ENCODE data around the gene FAM72A. TPM values are rescaled to one million over a fixed set of nuclear protein-coding genes. Genes with fewer than 3 reads are reported as not detected.
"Not testable (repeated sequence)": the region's sequence is repeated elsewhere in the genome, so short reads cannot be mapped to it uniquely, and the experiment has no call there.

FAM72A gene
- total RNA-seq, 1 donor from 2014 or later: 34.0 TPM

DNA sequence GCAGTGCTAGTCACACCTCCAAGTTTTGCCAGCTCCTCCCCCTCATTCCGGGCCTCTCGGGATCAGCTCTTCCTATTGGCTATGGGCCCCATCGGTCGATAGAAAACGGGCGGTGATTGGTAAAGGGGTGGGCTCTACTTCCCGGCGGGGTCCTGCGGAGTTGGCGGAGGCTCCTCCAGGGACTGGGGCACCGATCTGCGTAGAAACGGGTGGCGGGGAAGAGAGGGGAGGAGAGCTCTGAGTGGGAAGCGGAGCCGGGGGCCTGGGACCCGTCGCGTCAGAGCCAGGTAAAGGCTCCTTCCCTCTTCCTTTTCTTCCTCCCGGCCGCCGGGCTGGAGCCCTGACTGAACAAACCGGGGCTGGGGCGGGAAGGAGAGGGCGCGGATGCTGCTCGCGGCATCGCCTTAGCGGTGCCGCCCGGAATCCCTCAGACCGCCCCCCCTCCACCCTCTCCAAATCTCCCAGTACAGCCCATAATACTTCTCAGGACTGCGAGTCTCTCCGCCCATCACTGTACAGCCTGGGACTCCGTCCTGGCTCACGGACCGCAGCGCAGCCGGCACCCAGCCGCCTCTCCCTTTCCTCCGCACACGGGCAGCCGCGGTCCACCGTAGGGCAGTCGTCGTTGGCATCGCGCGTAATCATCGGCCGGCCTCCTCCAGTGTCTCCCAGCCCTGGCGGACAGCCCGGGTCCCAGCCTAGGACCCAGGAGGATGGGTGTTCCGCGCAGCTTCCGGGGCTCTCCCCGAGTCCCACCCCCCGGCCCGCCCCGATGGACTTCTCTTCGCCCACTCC, 922 bp upstream of the FAM72A start, which contains the start of gene SRGAP2:
TSS of gene SRGAP2 (plus strand) at position 178 of the 795 bp plus-strand sequence. CDS start 2,430 bp downstream, outside the sequence.
- DNase-seq (ENCODE audit: low spot score): peak; percentile 63
- peak within 1 kb of the TSS; percentile 79 for H3K4me3 Mint-ChIP-seq
- intact Hi-C loops (cut with micrococcal nuclease); H3K4me1 Mint-ChIP-seq (ENCODE audit: low read depth); H3K27me3 Mint-ChIP-seq (ENCODE audit: insufficient read depth); H3K36me3 Mint-ChIP-seq (ENCODE audit: low read depth); H3K9me3 Mint-ChIP-seq: not testable (repeated sequence)
- H3K27ac Mint-ChIP-seq: peak within 1 kb of the TSS; percentile 89

DNA sequence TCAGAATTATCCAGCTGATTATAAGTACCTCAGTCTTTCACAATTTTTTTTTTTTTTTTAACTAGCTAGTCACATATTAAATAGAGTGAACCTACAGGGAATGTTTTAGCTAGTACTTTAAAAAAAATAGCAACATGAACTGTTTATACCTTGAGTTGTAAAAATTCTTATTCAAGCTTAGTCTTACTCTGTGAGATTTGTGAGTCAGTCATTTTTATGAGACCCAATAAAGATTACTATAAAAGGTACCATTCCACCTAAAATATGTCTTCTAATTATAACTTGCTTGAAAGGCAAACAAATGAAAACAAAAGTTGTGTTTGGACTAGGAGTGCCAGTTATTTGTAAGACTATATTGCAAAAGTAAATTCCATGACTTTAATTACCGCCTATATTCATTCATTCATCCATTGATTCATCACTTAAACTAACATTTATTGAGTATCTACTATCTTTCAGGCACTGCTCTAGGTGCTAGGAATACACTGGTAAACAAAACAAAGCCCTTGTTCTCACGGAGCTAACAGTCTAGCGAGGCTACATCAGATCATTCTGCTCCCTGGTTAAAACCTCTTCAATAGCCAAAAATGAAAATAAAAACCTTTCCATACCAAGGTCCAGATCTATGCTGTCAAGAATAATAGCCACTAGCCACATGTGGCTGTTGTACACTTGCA, 5.8 kb downstream of the FAM72A start:
- H3K4me1 Mint-ChIP-seq (ENCODE audit: low read depth); H3K27ac Mint-ChIP-seq; H3K36me3 Mint-ChIP-seq (ENCODE audit: low read depth); H3K9me3 Mint-ChIP-seq; H3K27me3 Mint-ChIP-seq (ENCODE audit: insufficient read depth); H3K4me3 Mint-ChIP-seq; intact Hi-C loops (cut with micrococcal nuclease); DNase-seq (ENCODE audit: low spot score): not testable (repeated sequence)

DNA sequence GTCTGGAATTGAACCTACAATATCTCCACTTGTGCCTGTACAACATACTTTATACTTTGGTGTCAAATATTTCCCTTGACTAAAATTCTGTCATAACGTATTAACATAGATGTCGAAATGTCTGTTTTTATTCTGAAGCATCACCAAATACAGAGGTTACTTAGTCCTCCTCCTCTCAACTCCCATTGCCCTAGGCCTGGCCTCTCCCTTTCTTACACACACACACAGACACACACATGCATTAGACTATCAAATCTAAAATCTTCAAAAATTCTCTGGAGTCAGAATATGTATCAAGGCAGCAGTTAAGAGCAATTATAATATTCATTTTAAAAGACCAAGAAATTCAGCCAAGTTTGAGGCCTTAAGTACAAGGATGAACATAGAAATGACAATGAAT, 7.5 kb downstream of the FAM72A start:
- intact Hi-C loops (cut with micrococcal nuclease); H3K9me3 Mint-ChIP-seq; H3K4me3 Mint-ChIP-seq; H3K4me1 Mint-ChIP-seq (ENCODE audit: low read depth); DNase-seq (ENCODE audit: low spot score); H3K36me3 Mint-ChIP-seq (ENCODE audit: low read depth); H3K27me3 Mint-ChIP-seq (ENCODE audit: insufficient read depth); H3K27ac Mint-ChIP-seq: not testable (repeated sequence)

DNA sequence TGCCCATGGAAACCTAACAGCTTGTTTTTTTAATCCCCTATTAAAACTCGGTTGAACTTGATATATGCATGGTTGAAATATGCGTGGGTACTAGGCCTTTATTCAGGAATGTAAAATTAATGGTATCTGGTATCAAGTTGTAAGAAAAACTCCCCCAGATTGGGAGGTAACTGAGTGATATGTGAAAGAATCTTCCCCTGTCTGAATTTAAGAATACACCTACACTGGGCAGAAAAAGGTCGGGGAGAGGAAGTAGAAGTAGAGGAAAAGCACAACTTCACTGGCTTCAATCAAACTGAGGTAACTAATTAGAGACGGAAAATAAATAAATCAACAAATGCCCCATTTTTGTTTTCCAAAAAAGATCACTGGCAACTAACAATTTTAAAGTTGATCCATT, 15.8 kb downstream of the FAM72A start:
- H3K27ac Mint-ChIP-seq; H3K27me3 Mint-ChIP-seq (ENCODE audit: insufficient read depth); H3K4me1 Mint-ChIP-seq (ENCODE audit: low read depth); H3K4me3 Mint-ChIP-seq; H3K9me3 Mint-ChIP-seq; intact Hi-C loops (cut with micrococcal nuclease); DNase-seq (ENCODE audit: low spot score); H3K36me3 Mint-ChIP-seq (ENCODE audit: low read depth): not testable (repeated sequence)

DNA sequence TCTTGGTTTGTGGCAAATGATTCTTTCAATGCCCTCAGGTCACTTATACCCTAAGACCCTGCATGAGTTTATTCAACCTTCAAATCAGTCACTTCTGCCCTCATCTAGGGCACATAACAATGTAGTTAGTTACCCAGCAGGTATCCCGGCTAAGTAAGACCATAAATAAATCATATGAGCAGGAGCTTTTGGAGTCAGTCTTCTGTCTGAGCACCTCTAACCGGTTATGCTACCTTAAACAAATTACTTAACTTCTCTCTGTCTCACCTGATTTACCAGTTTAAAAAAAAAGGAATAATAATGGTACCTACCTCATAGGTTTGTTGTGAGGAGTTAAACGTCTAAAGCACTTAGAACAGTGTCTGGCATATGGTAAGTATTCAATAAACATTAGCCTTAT, 16.9 kb downstream of the FAM72A start:
- H3K27ac Mint-ChIP-seq; H3K9me3 Mint-ChIP-seq; H3K27me3 Mint-ChIP-seq (ENCODE audit: insufficient read depth); H3K36me3 Mint-ChIP-seq (ENCODE audit: low read depth); H3K4me3 Mint-ChIP-seq; H3K4me1 Mint-ChIP-seq (ENCODE audit: low read depth); intact Hi-C loops (cut with micrococcal nuclease); DNase-seq (ENCODE audit: low spot score): not testable (repeated sequence)

DNA sequence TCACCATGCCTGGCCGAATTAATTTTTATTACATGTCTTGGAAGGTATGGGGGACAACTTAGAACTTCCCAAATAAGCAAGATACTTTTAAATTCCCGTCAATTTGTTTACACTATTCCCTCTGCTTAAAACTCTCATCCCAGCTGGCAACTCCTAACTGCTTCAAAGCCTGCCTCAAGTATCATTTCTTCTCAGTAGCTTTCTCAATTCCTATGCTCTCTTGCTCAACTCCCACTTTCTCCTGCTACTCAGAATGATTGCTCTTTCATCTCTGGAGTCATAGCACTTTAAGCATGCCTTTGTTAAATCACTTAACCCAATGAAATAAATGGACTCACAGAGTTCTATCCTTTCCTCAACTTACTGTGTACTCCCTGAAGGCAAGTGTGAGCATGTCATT, 18.9 kb downstream of the FAM72A start:
- intact Hi-C loops (cut with micrococcal nuclease); H3K4me1 Mint-ChIP-seq (ENCODE audit: low read depth); H3K27ac Mint-ChIP-seq; H3K27me3 Mint-ChIP-seq (ENCODE audit: insufficient read depth); DNase-seq (ENCODE audit: low spot score); H3K36me3 Mint-ChIP-seq (ENCODE audit: low read depth); H3K4me3 Mint-ChIP-seq; H3K9me3 Mint-ChIP-seq: not testable (repeated sequence)

DNA sequence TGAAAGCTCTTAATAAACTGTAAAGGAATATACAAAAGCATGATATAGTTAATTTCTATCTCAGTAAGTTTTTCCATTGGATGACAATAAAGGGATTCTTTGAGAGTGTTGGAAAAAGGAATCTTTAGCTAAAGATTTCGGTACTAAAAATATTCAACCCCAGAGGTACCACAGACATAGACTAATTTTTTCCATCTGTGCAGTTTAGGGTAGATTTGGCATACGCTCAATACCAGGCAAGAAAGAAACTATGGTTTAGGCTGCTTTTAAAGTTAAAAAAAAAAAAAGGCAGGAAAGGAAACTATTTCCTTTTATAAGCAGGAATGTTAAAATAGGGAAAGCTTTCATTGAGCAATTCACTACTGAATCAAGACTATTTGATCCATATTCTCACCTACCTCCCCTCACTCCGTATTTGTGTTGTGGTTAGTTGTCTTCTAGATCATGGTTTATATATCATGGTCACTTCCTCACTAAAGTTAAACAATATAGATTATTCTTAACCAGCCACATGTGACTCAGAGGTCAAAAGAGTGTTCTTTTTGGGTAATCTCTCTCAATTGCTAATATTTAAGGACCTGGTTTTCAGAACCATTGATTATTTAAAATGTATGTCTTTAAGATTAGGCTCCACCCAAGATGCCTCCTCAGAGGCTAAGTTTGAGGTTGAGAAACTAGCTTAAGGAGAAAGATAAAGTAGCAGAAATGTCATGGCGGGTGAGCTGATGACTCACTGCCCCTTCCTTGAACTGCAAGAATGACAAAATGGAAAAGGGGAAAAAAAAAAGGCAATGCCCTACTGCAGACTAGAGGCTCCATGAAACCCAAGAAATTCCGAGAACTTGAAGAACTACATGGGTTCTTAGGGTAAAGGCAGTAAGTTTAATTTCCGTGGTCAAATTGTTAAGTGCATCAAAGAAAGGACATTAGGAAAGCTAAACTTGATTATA, 20.0 kb downstream of the FAM72A start:
- not testable (repeated sequence) for H3K4me3 Mint-ChIP-seq

DNA sequence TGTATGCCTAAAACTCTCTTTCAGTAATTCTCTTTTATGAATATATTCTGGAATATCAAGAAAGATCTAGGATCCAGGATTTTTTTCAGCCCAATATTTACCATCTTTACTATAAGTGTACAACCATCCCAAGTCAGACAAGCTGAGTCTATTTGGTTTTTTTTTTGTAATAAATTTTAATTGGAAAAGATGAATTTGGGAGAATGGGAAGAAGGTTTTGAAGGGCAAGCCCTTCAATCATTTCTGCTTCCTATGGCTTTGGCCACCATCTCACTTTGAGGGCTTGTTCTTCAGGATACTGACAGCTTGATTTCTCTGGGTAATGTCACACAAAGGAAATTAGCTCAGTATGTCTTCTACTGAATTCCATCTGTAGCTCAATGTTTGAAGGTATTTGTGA, 23.0 kb downstream of the FAM72A start:
- DNase-seq (ENCODE audit: low spot score); H3K4me3 Mint-ChIP-seq; H3K27ac Mint-ChIP-seq; H3K27me3 Mint-ChIP-seq (ENCODE audit: insufficient read depth); H3K4me1 Mint-ChIP-seq (ENCODE audit: low read depth); H3K9me3 Mint-ChIP-seq; intact Hi-C loops (cut with micrococcal nuclease); H3K36me3 Mint-ChIP-seq (ENCODE audit: low read depth): not testable (repeated sequence)

More for the DNA sequence above, 20.0 kb downstream of the FAM72A start:
- H3K36me3 Mint-ChIP-seq (ENCODE audit: low read depth); H3K4me1 Mint-ChIP-seq (ENCODE audit: low read depth); H3K27ac Mint-ChIP-seq; DNase-seq (ENCODE audit: low spot score); H3K27me3 Mint-ChIP-seq (ENCODE audit: insufficient read depth); H3K9me3 Mint-ChIP-seq; intact Hi-C loops (cut with micrococcal nuclease): not testable (repeated sequence)

DNA sequence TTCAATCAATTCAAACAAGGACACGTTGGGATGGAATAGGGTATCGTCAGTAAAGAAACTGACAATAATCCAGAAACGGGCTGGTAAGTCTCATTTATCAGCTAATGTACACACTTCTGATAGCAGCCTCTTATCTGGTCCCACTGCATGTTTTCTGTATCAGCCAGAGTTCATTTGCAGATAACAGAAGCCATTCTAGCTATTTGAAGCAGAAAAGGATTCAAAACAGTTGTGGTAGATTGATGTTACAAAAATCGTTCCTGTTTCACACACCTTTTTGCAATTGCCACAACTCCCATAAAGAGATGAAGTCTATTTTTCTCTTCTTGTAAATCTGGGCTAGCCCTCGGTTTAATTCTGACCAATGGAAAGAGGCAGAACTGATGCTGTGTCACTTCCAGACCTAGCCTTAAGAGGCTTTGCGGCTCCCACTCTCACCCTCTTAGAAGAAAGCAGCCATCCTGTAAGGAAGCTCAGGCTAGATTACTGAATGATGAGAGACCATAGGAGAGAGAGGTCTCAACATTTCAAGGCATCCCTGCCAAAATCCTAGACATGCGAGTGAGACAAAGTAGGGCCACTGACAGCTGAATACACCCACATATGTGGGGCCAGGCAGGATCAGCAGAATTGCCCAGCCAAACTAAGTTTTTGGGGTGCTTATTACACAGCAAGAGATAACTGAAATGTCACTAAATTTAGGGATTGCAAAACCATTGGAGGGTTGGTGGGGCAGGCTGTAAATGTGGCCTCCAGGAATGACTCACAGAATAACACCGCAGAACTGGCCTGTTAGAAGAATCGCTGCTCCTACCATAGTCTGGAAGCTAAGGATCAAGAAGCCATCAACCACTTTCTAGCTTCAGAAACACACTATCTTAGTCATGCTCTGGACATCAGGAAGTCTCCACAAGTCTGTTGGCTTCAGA, 24.3 kb downstream of the FAM72A start:
- H3K4me1 Mint-ChIP-seq (ENCODE audit: low read depth); H3K27ac Mint-ChIP-seq; H3K4me3 Mint-ChIP-seq; DNase-seq (ENCODE audit: low spot score); H3K36me3 Mint-ChIP-seq (ENCODE audit: low read depth); H3K27me3 Mint-ChIP-seq (ENCODE audit: insufficient read depth); H3K9me3 Mint-ChIP-seq; intact Hi-C loops (cut with micrococcal nuclease): not testable (repeated sequence)

DNA sequence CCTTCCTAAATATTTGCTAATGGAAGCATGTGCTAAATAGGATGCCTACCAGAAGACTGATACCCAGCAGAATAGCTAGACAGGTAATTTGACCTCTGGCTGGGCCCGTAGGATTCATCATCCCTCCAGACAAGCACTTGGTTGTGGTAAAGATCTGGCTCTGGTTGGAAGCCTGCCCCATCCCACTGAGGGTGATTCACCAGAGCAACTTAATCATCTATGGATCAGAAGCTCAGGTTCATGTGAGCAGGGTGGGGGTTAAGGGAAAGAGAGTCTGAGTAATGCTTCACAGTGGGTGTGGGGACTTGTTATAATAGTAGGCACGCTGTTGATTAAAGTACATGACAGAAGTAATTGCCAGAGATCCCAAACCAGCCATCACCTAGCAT, 26.5 kb downstream of the FAM72A start:
- H3K27ac Mint-ChIP-seq; H3K36me3 Mint-ChIP-seq (ENCODE audit: low read depth); intact Hi-C loops (cut with micrococcal nuclease); H3K4me3 Mint-ChIP-seq; H3K9me3 Mint-ChIP-seq; H3K27me3 Mint-ChIP-seq (ENCODE audit: insufficient read depth); DNase-seq (ENCODE audit: low spot score); H3K4me1 Mint-ChIP-seq (ENCODE audit: low read depth): not testable (repeated sequence)

DNA sequence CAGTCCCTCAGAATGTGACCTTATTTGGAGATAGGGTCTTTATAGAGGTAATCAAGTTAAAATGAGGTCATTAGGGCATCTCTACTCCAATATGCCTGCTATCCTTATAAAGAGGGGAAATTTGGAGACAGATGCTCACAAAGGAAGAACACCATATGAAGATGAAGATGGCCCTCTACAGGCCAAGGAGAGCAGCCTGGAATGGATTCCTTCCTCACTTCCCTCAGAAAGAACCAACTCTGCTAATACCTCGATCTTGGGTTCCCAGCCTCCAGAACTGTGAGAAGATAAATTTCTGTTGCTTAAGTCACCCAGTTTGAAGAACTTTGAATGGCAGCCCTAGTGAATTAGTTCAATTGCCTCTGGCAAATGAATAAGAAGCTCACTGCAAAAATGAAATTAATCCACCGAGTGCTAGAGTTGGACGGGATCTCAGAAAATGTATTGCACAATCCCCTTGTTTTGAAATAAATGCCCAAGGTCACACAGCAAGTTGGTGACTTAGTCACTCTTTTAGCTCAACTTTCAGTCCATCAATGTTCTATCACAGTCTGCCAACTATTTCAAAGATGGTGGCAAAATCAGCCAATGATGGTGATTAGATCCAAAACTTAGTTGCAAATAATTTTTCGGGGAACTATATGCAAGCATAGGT, 27.1 kb downstream of the FAM72A start:
- H3K27me3 Mint-ChIP-seq (ENCODE audit: insufficient read depth); H3K27ac Mint-ChIP-seq; H3K9me3 Mint-ChIP-seq; H3K36me3 Mint-ChIP-seq (ENCODE audit: low read depth); intact Hi-C loops (cut with micrococcal nuclease); H3K4me1 Mint-ChIP-seq (ENCODE audit: low read depth); DNase-seq (ENCODE audit: low spot score); H3K4me3 Mint-ChIP-seq: not testable (repeated sequence)
